K562 (cell line): Measurements from ENCODE around the gene CAPZB. TPM values are rescaled to one million over a fixed set of nuclear protein-coding genes. Genes with fewer than 3 reads are reported as not detected.

Experiments
- ATAC-seq: fragments of 200-7000 bp; cut with Tn5 transposase; 3 replicates; pipeline ENCODE4 v1.9.1; 2020; ENCODE audit warnings: moderate library complexity
- BruUV-seq: library from RNA; stranded (reverse); fragments of 400-500 nt; replicated peaks from 2 replicates; lab custom pipeline; 2021; lab: Mats Ljungman, UMichigan
- CTCF ChIA-PET: fragments of 300-600 bp; formaldehyde crosslinking; extraction: SDS; loops from one replicate; lab custom pipeline; 2021; ENCODE audit warnings: low intra/inter-chr PET ratio; lab: Yijun Ruan, JAX
- POLR2A ChIA-PET: fragments of 300-600, 350-650 bp; sonication (Branson Sonifier 250); formaldehyde crosslinking; extraction: SDS; loops from one replicate; lab custom pipeline; 2021; ENCODE audit warnings: antibody characterized with exemption, inconsistent platforms; lab: Yijun Ruan, JAX
- DNase-seq, 4 experiments: peaks; one replicate each; pipeline versions ENCODE4 v3.0.0 to v3.0.0-alpha.2; 2011 to 2018; ENCODE audit warnings: low spot score in 3 of 4, mixed read lengths in 3 of 4; ENCODE audit errors: extremely low read depth in 1 of 4
- FAIRE-seq: peaks from 2 replicates; lab custom pipeline; 2011; peaks lifted over from hg19 to GRCh38; lab: Jason Lieb, UNC
- H2AFZ ChIP-seq: 2 replicates; pipeline ENCODE4 v1.6.0; 2011; ENCODE audit warnings: low read depth, low read length, control low read depth, inconsistent platforms
- H3K27ac ChIP-seq: fragments of 200-600 bp; 3 replicates; pipeline ENCODE4 v1.8.0; 2011; ENCODE audit warnings: low read depth, mild to moderate bottlenecking, control low read depth, inconsistent platforms, low read length, moderate library complexity, mixed read lengths; ENCODE audit errors: extremely low read depth
- H3K27me3 ChIP-seq, 2 experiments: fragments of 300-600 bp in 1 of 2; 2 replicates in 1 of 2; 3 replicates in 1 of 2; pipeline versions ENCODE4 v1.6.0 to v1.8.0; 2011; ENCODE audit warnings: inconsistent platforms in 2 of 2, low read length in 2 of 2, mild to moderate bottlenecking in 1 of 2, mixed read lengths in 1 of 2, moderate library complexity in 1 of 2; ENCODE audit not compliant: control insufficient read depth in 2 of 2, insufficient read depth in 2 of 2
- H3K36me3 ChIP-seq: fragments of 300-600 bp; 3 replicates; pipeline ENCODE4 v1.8.0; 2011; ENCODE audit warnings: mild to moderate bottlenecking, low read length, inconsistent platforms; ENCODE audit not compliant: control insufficient read depth, insufficient read depth
- H3K4me1 ChIP-seq, 2 experiments: fragments of 200-600 bp in 1 of 2; replicated peaks in 1 of 2; 2 replicates in 1 of 2; 3 replicates in 1 of 2; pipeline versions ENCODE4 v1.5.1 to v1.8.0; 2011; ENCODE audit warnings: inconsistent platforms in 2 of 2, low read length in 2 of 2, mild to moderate bottlenecking in 1 of 2, mixed read lengths in 1 of 2, moderate library complexity in 1 of 2; ENCODE audit not compliant: control insufficient read depth in 2 of 2, insufficient read depth in 2 of 2
- H3K4me2 ChIP-seq: 2 replicates; pipeline ENCODE4 v1.6.1; 2011; ENCODE audit warnings: low read length, control low read depth, inconsistent platforms, mixed read lengths; ENCODE audit not compliant: insufficient read depth
- H3K4me3 ChIP-seq: fragments of 200-600 bp; sonication (generic), shearing (Covaris generic); 2 replicates; pipeline ENCODE4 v1.5.1; 2016; ENCODE audit warnings: control low read depth, inconsistent platforms
- H3K79me2 ChIP-seq: fragments of 200-600 bp; 3 replicates; pipeline ENCODE4 v1.8.0; 2011; ENCODE audit warnings: low read length, inconsistent platforms; ENCODE audit not compliant: control insufficient read depth, insufficient read depth
- H3K9ac ChIP-seq, 2 experiments: 2 replicates each; pipeline versions ENCODE4 v1.6.0 to v1.6.1; 2011; ENCODE audit warnings: low read depth in 2 of 2, low read length in 2 of 2, control low read depth in 1 of 2, inconsistent platforms in 1 of 2, mild to moderate bottlenecking in 1 of 2, mixed read lengths in 1 of 2; ENCODE audit not compliant: insufficient read depth in 1 of 2
- H3K9me1 ChIP-seq: one replicate; pipeline ENCODE4 v1.6.0; 2011; ENCODE audit warnings: inconsistent platforms, mild to moderate bottlenecking, low read length, moderate library complexity; ENCODE audit not compliant: control insufficient read depth, insufficient read depth
- H3K9me3 ChIP-seq: replicated peaks from 2 replicates; pipeline ENCODE4 v1.5.1; 2011; ENCODE audit warnings: low read depth, low read length, inconsistent platforms; ENCODE audit not compliant: control insufficient read depth, insufficient read depth
- H4K20me1 ChIP-seq: replicated peaks from 2 replicates; pipeline ENCODE4 v1.6.1; 2011; ENCODE audit warnings: low read length, inconsistent platforms, mixed read lengths; ENCODE audit not compliant: control insufficient read depth, insufficient read depth
- ARID3B ChIP-seq: fragments of 250-450 bp; sonication (Bioruptor Pico); IDR thresholded peaks from 2 replicates; pipeline ENCODE4 v1.4.0; 2020; ENCODE audit warnings: borderline replicate concordance
- CLOCK ChIP-seq: fragments of 250-450 bp; sonication (Bioruptor Pico); IDR thresholded peaks from 2 replicates; pipeline ENCODE4 v1.4.0; 2020; ENCODE audit warnings: mild to moderate bottlenecking, moderate library complexity, borderline replicate concordance
- KDM1A ChIP-seq, 2 experiments: fragments of 450-650 bp; IDR thresholded peaks; 2 replicates each; pipeline ENCODE4 v1.6.1; 2016; ENCODE audit warnings: mild to moderate bottlenecking in 2 of 2
- NONO ChIP-seq, 2 experiments: fragments of 200-400 bp in 1 of 2; fragments of 450-650 bp in 1 of 2; formaldehyde crosslinking in 1 of 2; IDR thresholded peaks; 2 replicates each; pipeline ENCODE4 v1.6.1; 2017; ENCODE audit warnings: low read depth in 2 of 2, mild to moderate bottlenecking in 2 of 2, moderate library complexity in 2 of 2, low read length in 1 of 2
- U2AF1 ChIP-seq: fragments of 200-400 bp; formaldehyde crosslinking; optimal IDR thresholded peaks from 2 replicates; pipeline ENCODE3; 2017; ENCODE audit warnings: mild to moderate bottlenecking, low read depth, low read length, moderate library complexity
- ZNF174 ChIP-seq: fragments of 250-450 bp; sonication (Bioruptor Pico); IDR thresholded peaks from 2 replicates; pipeline ENCODE4 v1.4.0; 2020; ENCODE audit warnings: mild to moderate bottlenecking
- ZNF23 ChIP-seq: fragments of 250-450 bp; sonication (Bioruptor Pico); IDR thresholded peaks from 2 replicates; pipeline ENCODE4 v1.4.0; 2020; ENCODE audit warnings: mild to moderate bottlenecking
- ZNF384 ChIP-seq: IDR thresholded peaks from 2 replicates; pipeline ENCODE4 v1.6.1; 2012; ENCODE audit warnings: low read depth, low read length, improper control_type of control experiment
- ZNF696 ChIP-seq: fragments of 250-450 bp; sonication (Bioruptor Pico); conservative IDR thresholded peaks from 2 replicates; pipeline ENCODE4 v1.4.0; 2020; ENCODE audit warnings: mild to moderate bottlenecking, moderate library complexity
- WGBS: fragments of 100-300 bp; shearing (Covaris generic); methylation state at CpG from one replicate; pipeline ENCODE4 v1.1.6; 2016; ENCODE audit warnings: low coverage, mixed read lengths; ENCODE audit not compliant: insufficient coverage; ENCODE audit errors: missing lambda C conversion rate; 5-methylcytosine and 5-hydroxymethylcytosine counted together
- in situ Hi-C: fragments of 300-500 bp; cut with MboI; formaldehyde crosslinking; loops from 4 replicates; pipeline ENCODE4 v1.15.0; 2018; ENCODE audit warnings: inconsistent platforms, mixed read lengths
- intact Hi-C: fragments of 100-400 bp; cut with micrococcal nuclease; formaldehyde crosslinking; loops from 2 replicates; pipeline ENCODE4 v1.14.2; 2022
- polyA plus RNA-seq, 8 experiments: library from polyadenylated mRNA; depleted of rRNA in 4 of 8; stranded (reverse) in 5 of 8; unstranded in 3 of 8; fragments of >200 nt; fragmentation: Nextera tagmentation in 2 of 8; fragmentation: Illumina TruSeq in 1 of 8; extraction: Ambion mirVana in 2 of 8; extraction: Trizol in 1 of 8; gene quantifications; 2 replicates each; pipeline versions ENCODE4 v1.2.1 to v1.2.3, GENCODE V29; 2011 to 2014; ENCODE audit warnings: inconsistent platforms in 1 of 8, missing spikeins in 1 of 8
- total RNA-seq, 7 experiments: library from RNA; depleted of rRNA in 6 of 7; stranded (reverse); fragments of >200 nt in 6 of 7; fragmentation: Illumina TruSeq in 2 of 7; extraction: Trizol in 2 of 7; gene quantifications; 2 replicates each; pipeline versions ENCODE4 v1.2.1 to v1.2.3, GENCODE V29; 2011 to 2021; ENCODE audit warnings: low replicate concordance in 1 of 7
- TF ChIP-seq, protein P1 (sequence below): fragments of 450-650 bp; IDR thresholded peaks from one replicate; pipeline ENCODE4 v1.6.1; 2018; ENCODE audit warnings: mild to moderate bottlenecking, moderate library complexity; ENCODE audit not compliant: partially characterized antibody

Gene CAPZB
- total and polyA plus RNA-seq, 9 of the 15 experiments (the other 6 are each of a cell fraction or from before 2014, with no cell fraction given) = 57.6 to 297 (median 125) TPM

- no peaks in the 10 kb centered on the region for H3K27me3 ChIP-seq
- BruUV-seq = no TSS peak
- TF ChIP-seq KDM1A (IDR thresholded peaks at IDR 0.05) = no peak
- no peak for TF ChIP-seq ZNF174 (CRISPR knock-in tag)
- TF ChIP-seq, protein P1, sequence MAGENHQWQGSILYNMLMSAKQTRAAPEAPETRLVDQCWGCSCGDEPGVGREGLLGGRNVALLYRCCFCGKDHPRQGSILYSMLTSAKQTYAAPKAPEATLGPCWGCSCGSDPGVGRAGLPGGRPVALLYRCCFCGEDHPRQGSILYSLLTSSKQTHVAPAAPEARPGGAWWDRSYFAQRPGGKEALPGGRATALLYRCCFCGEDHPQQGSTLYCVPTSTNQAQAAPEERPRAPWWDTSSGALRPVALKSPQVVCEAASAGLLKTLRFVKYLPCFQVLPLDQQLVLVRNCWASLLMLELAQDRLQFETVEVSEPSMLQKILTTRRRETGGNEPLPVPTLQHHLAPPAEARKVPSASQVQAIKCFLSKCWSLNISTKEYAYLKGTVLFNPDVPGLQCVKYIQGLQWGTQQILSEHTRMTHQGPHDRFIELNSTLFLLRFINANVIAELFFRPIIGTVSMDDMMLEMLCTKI = no peak
- no peak for TF ChIP-seq ZNF23 (CRISPR knock-in tag)
- no peak for TF ChIP-seq ZNF696 (CRISPR knock-in tag)
- TF ChIP-seq CLOCK (CRISPR knock-in tag) = no peak
- no peak for TF ChIP-seq ZNF384
- TF ChIP-seq U2AF1 = no peak
- TF ChIP-seq ARID3B (CRISPR knock-in tag) = no peak
- TF ChIP-seq NONO (IDR thresholded peaks at IDR 0.05; ENCODE audit: low read depth in 2 of 2, low read length in 1 of 2) = no peak
- TF ChIP-seq, all 486 proteins: peak for 0
- intact Hi-C loops = no loop called here
- no peak overlapping the region for H3K4me2 ChIP-seq
- in situ Hi-C loops = no loop called here
- POLR2A ChIA-PET = interaction anchor here (0.5 to 1.2 kb wide), 6 partner anchors 10 to 283 kb away, joined by 3 to 4 read pairs (median 3); no protein-coding TSS in a partner anchor
- no peak overlapping the region for H3K27ac ChIP-seq
- H4K20me1 ChIP-seq = peaks cover 7% of the 10 kb centered on the region
- CTCF ChIA-PET = no interaction called here
- ATAC-seq (no peak), FAIRE-seq (no peak), DNase-seq (no peak)
- no peak overlapping the region for H3K9ac ChIP-seq
- no peaks in the 10 kb centered on the region for H3K9me1 ChIP-seq
- no peaks in the 10 kb centered on the region for H3K79me2 ChIP-seq
- 98% methylated on average over 6 of the region's 6 CpGs for WGBS
- peaks cover 57% of the 10 kb centered on the region; the same call in 2 of the 3 replicates for H3K36me3 ChIP-seq
- no peak overlapping the region for H3K4me3 ChIP-seq
- peaks cover 0 to 17% of the 10 kb centered on the region in 2 experiments; a peak in 1 of 5 replicates for H3K4me1 ChIP-seq
- H2AFZ ChIP-seq = no peak overlapping the region
- H3K9me3 ChIP-seq = no peaks in the 10 kb centered on the region
These were observed 130.8 kb downstream of the CAPZB start for GRCh38 chr1:19354531-19354981.
